SU-DHL-6 (cell line): ENCODE measurements around the gene TLE6.
"Not testable (repeated sequence)": the region's sequence is repeated elsewhere in the genome, so short reads cannot be mapped to it uniquely, and the experiment has no call there.

Experiments used
- H2AFZ ChIP-seq: fragments of 200-600 bp; sonication (generic); 2 replicates; pipeline ENCODE4 v1.6.1; 2014; ENCODE audit warnings: low read depth, mild to moderate bottlenecking, moderate library complexity, mixed read lengths, antibody characterized with exemption, low read length; ENCODE audit not compliant: severe bottlenecking
- H3F3A ChIP-seq: fragments of 200-600 bp; shearing (Covaris generic); 2 replicates; pipeline ENCODE4 v1.6.0; 2016; ENCODE audit warnings: antibody characterized with exemption, mild to moderate bottlenecking; ENCODE audit not compliant: insufficient read depth
- H3K27ac ChIP-seq: fragments of 200-600 bp; sonication (generic); 2 replicates; pipeline ENCODE4 v1.5.1; 2016; ENCODE audit warnings: low read depth, mild to moderate bottlenecking, low read length, moderate library complexity, mixed read lengths
- H3K27me3 ChIP-seq: fragments of 200-600 bp; sonication (generic), shearing (Covaris generic); 2 replicates; pipeline ENCODE4 v1.6.0; 2014; ENCODE audit warnings: mild to moderate bottlenecking, low read length
- H3K36me3 ChIP-seq: fragments of 200-600 bp; sonication (generic); 2 replicates; pipeline ENCODE4 v1.6.1; 2014; ENCODE audit warnings: mild to moderate bottlenecking, low read length, mixed read lengths
- H3K4me2 ChIP-seq: fragments of 300-600, 200-600 bp; shearing (Covaris generic), sonication (generic); 2 replicates; pipeline ENCODE4 v1.6.0; 2014; ENCODE audit warnings: low read length, low read depth, mild to moderate bottlenecking; ENCODE audit not compliant: poor library complexity, severe bottlenecking
- H3K4me3 ChIP-seq: fragments of 200-600 bp; sonication (generic); 2 replicates; pipeline ENCODE4 v1.5.1; 2014; ENCODE audit warnings: antibody characterized with exemption, low read length, mild to moderate bottlenecking, mixed read lengths; ENCODE audit not compliant: insufficient read depth, poor library complexity, severe bottlenecking
- H3K79me2 ChIP-seq: fragments of 200-600 bp; sonication (generic); 2 replicates; pipeline ENCODE4 v1.6.1; 2014; ENCODE audit warnings: mild to moderate bottlenecking, low read length, moderate library complexity; ENCODE audit not compliant: insufficient read depth
- H3K9ac ChIP-seq: fragments of 200-600 bp; sonication (generic); 2 replicates; pipeline ENCODE4 v1.7.0; 2014; ENCODE audit warnings: mild to moderate bottlenecking, low read length
- H3K9me2 ChIP-seq: fragments of 200-600 bp; sonication (generic); replicated peaks from 2 replicates; pipeline ENCODE4 v1.6.1; 2014; ENCODE audit warnings: low read length; ENCODE audit not compliant: insufficient read depth
- H3K9me3 ChIP-seq: fragments of 200-600 bp; sonication (generic); 2 replicates; pipeline ENCODE4 v1.6.1; 2014; ENCODE audit warnings: low read length, mixed read lengths; ENCODE audit not compliant: insufficient read depth
- H4K20me1 ChIP-seq: fragments of 200-600 bp; sonication (generic); 2 replicates; pipeline ENCODE4 v1.6.1; 2014; ENCODE audit warnings: low read depth, mild to moderate bottlenecking, antibody characterized with exemption, low read length, moderate library complexity, mixed read lengths
- CTCF ChIP-seq: fragments of 200-600 bp; sonication (generic); IDR thresholded peaks from one replicate; pipeline ENCODE4 v1.5.1; 2017; ENCODE audit warnings: antibody characterized with exemption, mild to moderate bottlenecking, low read length, moderate library complexity; ENCODE audit not compliant: insufficient read depth, poor library complexity, severe bottlenecking
- EZH2phosphoT487 ChIP-seq: fragments of 200-600 bp; sonication (generic), shearing (Covaris generic); conservative IDR thresholded peaks from 2 replicates; pipeline ENCODE4 v1.6.1; 2018; ENCODE audit warnings: mild to moderate bottlenecking, antibody characterized with exemption, low read length, moderate library complexity, mixed read lengths

The TLE6 gene

DNA sequence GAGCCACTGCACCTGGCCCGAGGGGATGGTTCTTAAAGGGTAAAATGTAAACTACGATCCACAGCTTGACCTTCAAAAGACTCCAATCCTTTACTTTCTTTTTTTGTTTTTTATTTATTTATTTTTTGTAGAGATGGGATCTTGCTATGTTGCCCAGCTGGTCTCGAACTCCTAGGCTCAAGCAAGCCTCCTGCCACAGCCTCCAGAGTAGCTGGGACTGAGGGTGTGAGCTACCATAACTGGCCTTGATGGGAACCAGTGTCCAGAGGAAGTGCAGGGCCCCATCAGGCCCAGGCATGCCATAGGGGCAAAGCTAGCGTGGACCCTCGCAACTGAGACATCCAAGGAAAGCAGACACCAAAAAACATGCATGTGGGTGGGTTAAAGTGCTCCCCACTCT lies 14.2 kb upstream of the TLE6 start:
- Histone ChIP-seq H3K9me3 (no peaks in the 10 kb centered on the region), H2AFZ (no peak overlapping the region), H3F3A (no peaks in the 10 kb centered on the region), H3K27ac (no peak overlapping the region), H3K4me2 (no peak overlapping the region), H3K27me3 (no peaks in the 10 kb centered on the region), H3K79me2 (no peaks in the 10 kb centered on the region), H3K4me3 (no peak overlapping the region), H3K9ac (no peak overlapping the region), H4K20me1 (no peaks in the 10 kb centered on the region), H3K9me2 (no peaks in the 10 kb centered on the region), H3K36me3 (no peaks in the 10 kb centered on the region)
- TF ChIP-seq CTCF (no peak), EZH2phosphoT487 (no peak)

- H3K9me3 ChIP-seq, H3K27me3 ChIP-seq, H3K9me2 ChIP-seq, H3F3A ChIP-seq, H3K27ac ChIP-seq, H3K79me2 ChIP-seq, H3K4me3 ChIP-seq, H3K36me3 ChIP-seq, H2AFZ ChIP-seq, H3K4me2 ChIP-seq, H3K9ac ChIP-seq, H4K20me1 ChIP-seq: not testable (repeated sequence)
Observed at GRCh38 chr19:2963631-2964030, 13.7 kb upstream of the TLE6 start.

DNA sequence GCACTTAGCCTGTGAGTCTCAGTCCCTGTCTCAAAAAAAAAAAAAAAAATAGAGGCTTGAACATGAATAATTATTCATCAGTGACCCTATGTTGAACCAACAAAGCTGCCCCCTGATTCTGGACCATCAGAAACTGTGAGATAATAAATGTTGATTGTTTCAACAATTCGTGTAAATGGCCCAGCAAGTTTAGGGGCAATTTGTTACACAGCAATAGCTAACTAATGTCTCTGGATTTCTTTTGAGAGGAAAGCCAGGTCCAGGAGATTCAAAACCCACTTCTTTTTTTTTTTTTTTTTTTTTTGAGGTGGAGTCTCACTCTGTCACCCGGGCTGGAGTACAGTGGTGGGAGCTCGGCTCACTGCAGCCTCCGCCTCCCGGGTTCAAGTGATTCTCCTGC lies 12.5 kb upstream of the TLE6 start:
- Histone ChIP-seq H3K4me3 (no peak overlapping the region), H3K4me2 (no peak overlapping the region), H3K9me3 (no peaks in the 10 kb centered on the region), H3K9ac (no peak overlapping the region), H3K79me2 (no peaks in the 10 kb centered on the region), H3F3A (no peaks in the 10 kb centered on the region), H4K20me1 (no peaks in the 10 kb centered on the region), H3K9me2 (no peaks in the 10 kb centered on the region), H3K27ac (no peak overlapping the region), H3K36me3 (no peaks in the 10 kb centered on the region), H3K27me3 (no peaks in the 10 kb centered on the region), H2AFZ (no peak overlapping the region)
- TF ChIP-seq CTCF (no peak), EZH2phosphoT487 (no peak)

DNA sequence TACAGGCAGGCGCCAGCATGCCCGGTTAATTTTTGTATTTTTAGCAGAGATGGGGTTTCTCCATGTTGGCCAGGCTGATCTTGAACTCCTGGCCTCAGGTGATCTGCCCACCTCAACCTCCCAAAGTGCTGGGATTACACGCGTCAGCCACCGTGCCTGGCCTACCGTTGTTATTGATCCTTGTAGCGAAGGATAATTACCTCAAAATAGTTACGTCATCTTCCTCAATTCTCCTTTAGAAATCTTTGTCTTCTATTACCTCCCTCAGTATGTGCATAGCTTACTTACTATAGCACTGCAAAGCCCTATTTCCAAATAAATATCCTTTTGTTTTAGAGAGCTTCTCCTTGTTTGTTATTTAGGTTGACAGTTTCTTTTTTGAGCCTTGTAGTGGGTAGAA lies 9.4 kb upstream of the TLE6 start:
- H3F3A ChIP-seq: no peaks in the 10 kb centered on the region
- H4K20me1 ChIP-seq: no peaks in the 10 kb centered on the region
- no peaks in the 10 kb centered on the region for H3K9me2 ChIP-seq
- H3K27me3 ChIP-seq: no peaks in the 10 kb centered on the region
- no peak overlapping the region for H3K9ac ChIP-seq
- H3K9me3 ChIP-seq: no peaks in the 10 kb centered on the region
- no peak overlapping the region for H3K27ac ChIP-seq
- TF ChIP-seq EZH2phosphoT487 (no peak), CTCF (no peak)
- H3K36me3 ChIP-seq: no peaks in the 10 kb centered on the region
- no peak overlapping the region for H3K4me2 ChIP-seq
- no peak overlapping the region for H3K4me3 ChIP-seq
- no peaks in the 10 kb centered on the region for H3K79me2 ChIP-seq
- H2AFZ ChIP-seq: no peak overlapping the region
